Activated naive CD4-positive, alpha-beta T cell treated with anti-CD3 and anti-CD28 coated beads, Interleukin-2, amount 10 ng/mL, durations not matched to agents 7 days and 5 days (primary cell): Measurements from ENCODE around the gene GLRA2.
"Not testable (repeated sequence)": the region's sequence is repeated elsewhere in the genome, so short reads cannot be mapped to it uniquely, and the experiment has no call there.

Experiments
- CTCF ChIA-PET: fragments of 350-600 bp; sonication (Branson Sonifier 250); formaldehyde crosslinking; loops from one replicate; lab custom pipeline; 2021; ENCODE audit warnings: antibody characterized with exemption; lab: Charles Lee
- DNase-seq: peaks from one replicate; pipeline ENCODE4 v3.0.0-alpha.2; 2020
- H3K27ac Mint-ChIP-seq: one replicate; pipeline ENCODE4 v1.8.0; 2021; ENCODE audit warnings: mild to moderate bottlenecking, moderate library complexity, mixed read lengths
- H3K27me3 Mint-ChIP-seq: one replicate; pipeline ENCODE4 v1.8.0; 2021; ENCODE audit warnings: mild to moderate bottlenecking, mixed read lengths
- H3K36me3 Mint-ChIP-seq: one replicate; pipeline ENCODE4 v1.8.0; 2021; ENCODE audit warnings: mixed read lengths
- H3K4me1 Mint-ChIP-seq: one replicate; pipeline ENCODE4 v1.8.0; 2021; ENCODE audit warnings: mixed read lengths
- H3K4me3 Mint-ChIP-seq: one replicate; pipeline ENCODE4 v1.8.0; 2021; ENCODE audit warnings: mild to moderate bottlenecking, moderate library complexity, mixed read lengths
- H3K9me3 Mint-ChIP-seq: one replicate; pipeline ENCODE4 v1.8.0; 2021; ENCODE audit warnings: mixed read lengths

GLRA2 gene

DNA sequence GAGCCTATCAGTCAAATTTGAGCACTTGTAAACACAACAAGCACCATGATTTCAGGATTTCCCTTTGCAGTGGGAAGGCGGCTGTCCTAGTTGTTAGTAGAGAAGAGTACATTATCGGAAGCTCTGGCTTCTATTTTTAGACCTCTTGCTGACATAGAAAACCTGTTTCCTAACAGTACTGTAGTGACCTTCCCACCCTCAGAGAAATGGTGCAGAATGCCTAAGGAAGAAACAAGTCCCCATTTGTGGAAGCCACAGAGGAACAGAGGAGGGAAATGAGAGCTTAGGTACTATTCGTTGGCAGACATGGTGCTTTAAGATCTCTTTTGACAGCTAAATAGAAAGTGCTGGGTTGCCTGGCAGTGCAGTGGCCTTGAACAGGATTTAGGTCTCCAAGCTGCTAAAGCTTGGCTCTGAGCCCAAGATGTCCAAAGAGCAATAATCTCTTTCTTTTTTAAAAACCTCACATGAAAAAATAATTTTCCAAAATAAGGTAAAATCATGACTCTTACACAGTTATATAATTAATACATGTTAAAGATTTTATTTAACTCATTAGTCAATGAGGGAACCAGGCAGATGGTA is 24.9 kb downstream of the GLRA2 start:
- DNase-seq, result no peak
- H3K27ac Mint-ChIP-seq, result no peak overlapping the region
- H3K4me3 Mint-ChIP-seq, result no peak overlapping the region
- CTCF ChIA-PET, result no interaction called here
- H3K4me1 Mint-ChIP-seq, result no peaks in the 10 kb centered on the region
- H3K36me3 Mint-ChIP-seq, result no peaks in the 10 kb centered on the region
- H3K9me3 Mint-ChIP-seq, result no peaks in the 10 kb centered on the region
- no peaks in the 10 kb centered on the region for H3K27me3 Mint-ChIP-seq

DNA sequence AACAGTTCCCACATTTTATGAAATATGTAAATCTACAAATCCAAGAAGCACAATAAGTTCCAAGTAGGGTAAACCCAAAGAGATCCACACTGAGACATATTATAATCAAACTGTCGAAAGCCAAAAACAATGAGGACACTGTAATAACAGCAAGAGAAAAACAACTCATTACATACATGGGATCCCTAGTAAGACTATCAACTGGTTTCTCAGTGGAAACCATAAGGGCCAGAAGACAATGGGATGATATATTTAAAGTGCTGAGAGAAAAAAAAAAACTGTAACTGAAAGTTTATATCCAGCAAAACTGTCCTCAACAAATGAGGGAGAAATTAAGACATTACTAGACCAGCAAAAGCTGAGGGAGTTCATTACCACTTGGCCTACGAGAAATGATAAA is 34.7 kb downstream of the GLRA2 start:
- Mint-ChIP-seq H3K27me3 (no peaks in the 10 kb centered on the region), H3K4me1 (no peaks in the 10 kb centered on the region), H3K9me3 (no peaks in the 10 kb centered on the region), H3K27ac (no peak overlapping the region), H3K36me3 (no peaks in the 10 kb centered on the region), H3K4me3 (no peak overlapping the region)
- DNase-seq, result no peak
- CTCF ChIA-PET, result no interaction called here

DNA sequence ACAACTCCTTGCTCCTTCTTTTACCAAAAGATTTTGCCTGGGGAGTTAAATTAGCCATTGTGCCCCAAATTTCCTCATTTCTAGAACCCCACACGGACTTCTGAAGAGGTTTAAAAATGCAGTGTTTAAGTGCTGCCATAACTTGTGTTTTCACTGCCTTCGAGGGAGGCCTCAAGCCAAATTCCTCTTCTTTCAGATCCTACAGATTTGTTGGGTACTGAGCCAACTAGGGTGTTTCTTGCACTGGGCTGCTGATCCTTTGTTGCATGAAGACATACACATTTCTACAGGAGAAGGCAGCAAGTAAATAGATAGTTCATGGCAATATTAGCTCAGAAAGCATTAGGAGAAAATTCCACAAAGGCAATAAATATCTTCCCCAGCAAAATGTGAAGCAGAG is 43.8 kb downstream of the GLRA2 start:
- no peaks in the 10 kb centered on the region for H3K4me1 Mint-ChIP-seq
- no peak for DNase-seq
- no peaks in the 10 kb centered on the region for H3K9me3 Mint-ChIP-seq
- no peaks in the 10 kb centered on the region for H3K27me3 Mint-ChIP-seq
- H3K27ac Mint-ChIP-seq, result no peak overlapping the region
- H3K36me3 Mint-ChIP-seq, result no peaks in the 10 kb centered on the region
- CTCF ChIA-PET, result no interaction called here
- H3K4me3 Mint-ChIP-seq, result no peak overlapping the region

DNA sequence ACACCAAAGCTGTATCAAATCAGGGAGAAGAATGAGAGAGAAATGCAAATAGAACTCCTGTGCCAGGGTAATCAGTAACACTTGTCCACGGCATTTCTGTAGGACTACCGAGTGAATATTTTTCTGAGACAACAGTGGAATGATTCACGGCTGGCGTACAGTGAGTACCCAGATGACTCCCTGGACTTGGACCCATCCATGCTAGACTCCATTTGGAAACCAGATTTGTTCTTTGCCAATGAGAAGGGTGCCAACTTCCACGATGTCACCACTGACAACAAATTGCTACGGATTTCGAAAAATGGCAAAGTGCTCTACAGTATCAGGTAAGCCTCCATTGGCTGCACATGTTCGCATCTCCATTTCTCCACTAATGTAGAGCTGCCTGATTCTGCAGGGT is 51.7 kb downstream of the GLRA2 start:
- no peak overlapping the region for H3K27ac Mint-ChIP-seq
- H3K36me3 Mint-ChIP-seq, result no peaks in the 10 kb centered on the region
- CTCF ChIA-PET, result no interaction called here
- no peak overlapping the region for H3K4me3 Mint-ChIP-seq
- H3K9me3 Mint-ChIP-seq, result no peaks in the 10 kb centered on the region
- DNase-seq, result no peak
- no peaks in the 10 kb centered on the region for H3K27me3 Mint-ChIP-seq
- H3K4me1 Mint-ChIP-seq, result no peaks in the 10 kb centered on the region

DNA sequence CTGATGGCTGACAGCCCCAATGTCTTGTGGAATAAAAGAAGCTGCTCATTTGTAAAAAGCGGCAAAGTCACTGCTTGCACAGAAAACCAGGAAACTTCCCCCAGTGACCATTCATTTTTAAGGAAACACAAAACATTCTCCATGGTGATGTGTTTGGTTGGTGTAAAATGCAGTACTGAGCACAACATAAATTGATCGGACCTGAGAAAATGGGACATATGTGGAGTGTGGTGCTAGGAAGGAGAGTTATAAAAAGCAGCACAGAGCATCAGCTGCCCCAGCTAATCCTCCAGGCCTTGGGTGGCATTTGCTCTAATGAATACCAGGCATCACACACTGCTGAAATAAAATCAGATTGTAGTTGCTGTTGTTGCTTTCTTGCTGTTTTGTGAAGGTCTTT is 55.2 kb downstream of the GLRA2 start:
- H3K4me3 Mint-ChIP-seq, result no peak overlapping the region
- DNase-seq, result no peak
- no peaks in the 10 kb centered on the region for H3K36me3 Mint-ChIP-seq
- no peaks in the 10 kb centered on the region for H3K4me1 Mint-ChIP-seq
- CTCF ChIA-PET, result no interaction called here
- no peak overlapping the region for H3K27ac Mint-ChIP-seq
- no peaks in the 10 kb centered on the region for H3K27me3 Mint-ChIP-seq
- no peaks in the 10 kb centered on the region for H3K9me3 Mint-ChIP-seq

- no peak for DNase-seq
- Mint-ChIP-seq H3K27ac (no peak overlapping the region), H3K4me3 (no peak overlapping the region), H3K4me1 (no peaks in the 10 kb centered on the region), H3K27me3 (no peaks in the 10 kb centered on the region), H3K9me3 (no peaks in the 10 kb centered on the region), H3K36me3 (no peaks in the 10 kb centered on the region)
- CTCF ChIA-PET, result no interaction called here
Observed at GRCh38 chrX:14590216-14590615, 60.9 kb downstream of the GLRA2 start.

DNA sequence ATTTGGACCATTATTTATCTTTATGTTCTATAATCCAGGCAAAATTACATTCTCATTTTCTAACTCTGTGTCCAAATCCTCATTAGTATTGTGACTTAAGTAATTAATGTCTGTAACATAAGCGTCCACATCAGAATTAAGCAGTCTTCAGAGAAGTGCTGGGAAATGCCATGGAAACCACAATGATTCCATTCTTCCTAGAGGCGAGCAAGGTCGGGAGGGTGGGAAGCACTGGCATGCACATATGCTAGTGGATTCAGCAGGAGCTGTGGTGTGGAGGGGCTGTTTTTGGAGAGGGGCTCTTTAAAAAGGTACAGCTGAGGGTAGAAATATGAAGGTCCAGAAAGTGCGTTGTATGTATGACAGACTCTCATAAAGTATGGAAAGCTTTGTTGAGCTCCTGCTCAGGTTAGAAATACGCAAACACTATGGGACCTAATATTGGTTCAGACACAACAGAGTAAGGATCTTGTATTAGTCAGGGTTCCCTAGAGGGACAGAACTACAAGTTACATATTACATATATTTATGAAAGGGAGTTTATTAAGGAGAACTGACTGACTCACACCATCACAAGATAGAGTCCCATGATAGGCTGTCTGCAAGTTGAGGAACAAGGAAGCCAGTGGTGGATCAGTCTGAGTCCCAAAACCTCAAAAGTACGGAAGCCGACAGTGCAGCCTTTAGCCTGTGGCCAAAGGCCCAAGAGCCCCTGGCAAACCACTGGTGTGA is 61.5 kb downstream of the GLRA2 start:
- H3K27ac Mint-ChIP-seq, result no peak overlapping the region
- H3K4me3 Mint-ChIP-seq, result no peak overlapping the region
- no peaks in the 10 kb centered on the region for H3K36me3 Mint-ChIP-seq
- no peak for DNase-seq
- no peaks in the 10 kb centered on the region for H3K4me1 Mint-ChIP-seq
- no peaks in the 10 kb centered on the region for H3K27me3 Mint-ChIP-seq
- H3K9me3 Mint-ChIP-seq, result no peaks in the 10 kb centered on the region
- CTCF ChIA-PET, result no interaction called here

DNA sequence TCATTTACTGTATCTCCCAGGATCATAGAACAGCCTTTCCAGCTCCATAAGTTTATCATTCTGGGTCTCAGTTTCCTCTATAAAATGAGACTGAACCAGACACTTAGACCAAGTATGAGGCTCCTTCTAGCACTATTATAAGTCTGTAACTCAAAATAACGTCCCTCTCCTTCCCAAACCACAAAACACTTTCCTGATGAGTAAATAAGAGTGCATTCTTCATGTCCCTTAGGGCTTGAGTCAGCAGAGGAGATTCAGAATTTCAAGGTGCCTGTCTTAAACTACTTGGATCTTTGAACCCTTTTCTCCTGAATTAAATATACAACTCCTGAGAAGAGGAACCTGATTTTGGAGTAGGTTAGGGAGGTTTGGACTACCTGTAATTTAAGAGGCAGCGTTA is 62.6 kb downstream of the GLRA2 start:
- DNase-seq, result no peak
- no peaks in the 10 kb centered on the region for H3K27me3 Mint-ChIP-seq
- H3K27ac Mint-ChIP-seq, result no peak overlapping the region
- CTCF ChIA-PET, result no interaction called here
- H3K4me1 Mint-ChIP-seq, result no peaks in the 10 kb centered on the region
- no peaks in the 10 kb centered on the region for H3K9me3 Mint-ChIP-seq
- H3K4me3 Mint-ChIP-seq, result no peak overlapping the region
- no peaks in the 10 kb centered on the region for H3K36me3 Mint-ChIP-seq

GRCh38 chrX:14594521-14594920 is 65.2 kb downstream of the GLRA2 start:
- Mint-ChIP-seq H3K36me3 (no peaks in the 10 kb centered on the region), H3K4me1 (no peaks in the 10 kb centered on the region), H3K4me3 (no peak overlapping the region), H3K27me3 (no peaks in the 10 kb centered on the region), H3K9me3 (no peaks in the 10 kb centered on the region), H3K27ac (no peak overlapping the region)
- DNase-seq, result no peak
- CTCF ChIA-PET, result no interaction called here

- CTCF ChIA-PET, result no interaction called here
- H3K27ac Mint-ChIP-seq, result no peak overlapping the region
- H3K4me1 Mint-ChIP-seq, result no peaks in the 10 kb centered on the region
- H3K9me3 Mint-ChIP-seq, result no peaks in the 10 kb centered on the region
- no peaks in the 10 kb centered on the region for H3K36me3 Mint-ChIP-seq
- H3K4me3 Mint-ChIP-seq, result no peak overlapping the region
- no peaks in the 10 kb centered on the region for H3K27me3 Mint-ChIP-seq
- DNase-seq, result no peak
Observed at GRCh38 chrX:14598330-14598729, 69.0 kb downstream of the GLRA2 start.

GRCh38 chrX:14607446-14607985 is 78.2 kb downstream of the GLRA2 start:
- DNase-seq, result no peak
- Mint-ChIP-seq H3K27ac (no peak overlapping the region), H3K27me3 (no peaks in the 10 kb centered on the region), H3K9me3 (no peaks in the 10 kb centered on the region), H3K4me3 (no peak overlapping the region), H3K36me3 (no peaks in the 10 kb centered on the region), H3K4me1 (no peaks in the 10 kb centered on the region)
- CTCF ChIA-PET, result no interaction called here

DNA sequence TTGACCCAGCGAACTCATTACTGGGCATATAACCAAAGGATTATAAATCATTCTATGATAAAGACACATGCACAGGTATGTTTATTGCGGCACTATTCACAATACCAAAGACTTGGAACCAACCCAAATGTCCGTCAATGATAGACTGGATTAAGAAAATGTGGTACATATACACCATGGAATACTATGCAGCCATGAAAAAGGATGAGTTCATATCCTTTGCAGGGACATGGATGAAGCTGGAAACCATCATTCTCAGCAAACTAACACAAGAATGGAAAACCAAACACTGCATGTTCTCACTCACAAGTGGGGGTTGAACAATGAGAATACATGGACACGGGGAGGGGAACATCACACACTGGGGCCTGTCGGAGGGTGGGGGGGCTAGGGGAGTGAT is 83.1 kb downstream of the GLRA2 start:
- H3K36me3 Mint-ChIP-seq, H3K4me3 Mint-ChIP-seq, H3K9me3 Mint-ChIP-seq, H3K4me1 Mint-ChIP-seq, H3K27ac Mint-ChIP-seq, H3K27me3 Mint-ChIP-seq, CTCF ChIA-PET, DNase-seq: not testable (repeated sequence)

DNA sequence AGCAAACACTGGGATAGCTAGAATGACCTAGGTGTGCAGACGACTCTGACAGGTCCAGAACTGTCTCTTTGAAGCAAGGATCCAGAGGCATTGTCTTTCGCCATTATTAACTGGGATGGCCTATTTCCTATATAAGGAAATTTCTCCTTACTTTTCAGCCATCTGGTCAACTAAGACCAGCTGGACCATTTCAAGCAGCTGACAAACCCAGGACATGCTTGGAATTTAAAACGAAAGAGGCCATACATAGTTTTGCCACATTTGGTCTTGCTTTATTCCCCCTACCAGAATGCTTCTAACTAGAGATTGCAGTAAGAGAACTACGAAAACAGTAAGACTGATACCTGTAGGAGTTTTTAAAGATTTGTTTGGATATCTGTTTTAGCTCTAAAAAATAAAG is 87.0 kb downstream of the GLRA2 start:
- H3K4me1 Mint-ChIP-seq, result no peaks in the 10 kb centered on the region

GRCh38 chrX:14616836-14617235 is 87.5 kb downstream of the GLRA2 start:
- H3K4me3 Mint-ChIP-seq, result no peak overlapping the region
- CTCF ChIA-PET, result no interaction called here
- no peak overlapping the region for H3K27ac Mint-ChIP-seq
- H3K36me3 Mint-ChIP-seq, result no peaks in the 10 kb centered on the region
- H3K4me1 Mint-ChIP-seq, result no peaks in the 10 kb centered on the region
- no peak for DNase-seq
- H3K27me3 Mint-ChIP-seq, result no peaks in the 10 kb centered on the region
- no peaks in the 10 kb centered on the region for H3K9me3 Mint-ChIP-seq

More for the DNA sequence above, 87.0 kb downstream of the GLRA2 start:
- no peaks in the 10 kb centered on the region for H3K27me3 Mint-ChIP-seq
- H3K9me3 Mint-ChIP-seq, result no peaks in the 10 kb centered on the region
- DNase-seq, result no peak
- no peaks in the 10 kb centered on the region for H3K36me3 Mint-ChIP-seq
- H3K27ac Mint-ChIP-seq, result no peak overlapping the region
- CTCF ChIA-PET, result no interaction called here
- no peak overlapping the region for H3K4me3 Mint-ChIP-seq

DNA sequence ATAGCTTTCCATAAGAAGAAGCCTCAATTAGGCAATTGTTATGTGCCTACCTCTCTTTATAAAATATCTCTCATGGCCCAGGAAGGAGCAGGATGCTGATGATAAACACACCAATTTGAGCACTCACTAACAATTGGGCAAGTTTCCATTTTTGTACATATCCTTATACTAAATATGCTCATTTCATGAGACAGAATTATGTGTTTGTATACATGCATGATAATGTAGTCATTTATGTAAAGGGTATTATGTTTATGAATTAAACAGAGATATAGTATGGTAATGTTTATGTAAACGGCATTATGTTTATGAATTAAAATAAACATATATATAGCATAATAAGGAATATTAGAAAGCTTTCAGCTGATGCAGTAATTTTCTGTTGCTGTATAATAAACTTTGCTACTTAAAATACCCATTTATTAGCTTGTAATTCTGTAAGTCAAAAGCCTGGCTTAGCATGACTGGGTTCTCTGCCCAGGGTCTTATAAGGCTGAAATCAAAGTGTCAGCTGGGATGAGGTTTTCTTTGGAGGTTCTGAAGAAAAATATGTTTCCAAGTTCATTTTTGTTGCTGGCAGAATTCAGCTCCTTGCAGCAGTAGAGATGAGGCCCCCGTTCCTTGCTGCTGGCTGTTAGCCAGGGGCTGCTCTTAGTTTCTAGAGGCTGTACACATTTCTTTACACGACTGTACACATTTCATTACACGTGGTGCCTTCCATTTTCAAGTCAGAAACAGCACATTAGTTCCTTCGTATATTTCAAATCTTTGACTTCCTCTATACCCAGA is 89.0 kb downstream of the GLRA2 start:
- H3K9me3 Mint-ChIP-seq, result no peaks in the 10 kb centered on the region
- H3K27me3 Mint-ChIP-seq, result no peaks in the 10 kb centered on the region
- no peak overlapping the region for H3K27ac Mint-ChIP-seq
- CTCF ChIA-PET, result no interaction called here
- no peaks in the 10 kb centered on the region for H3K36me3 Mint-ChIP-seq
- no peak overlapping the region for H3K4me3 Mint-ChIP-seq
- no peaks in the 10 kb centered on the region for H3K4me1 Mint-ChIP-seq
- no peak for DNase-seq
